ENCODE results near the gene HDAC1. TPM values are rescaled to one million over a fixed set of nuclear protein-coding genes. Genes with fewer than 3 reads are reported as not detected.

The HDAC1 gene
- total and polyA plus RNA-seq, 10 of the 15 experiments (the other 5 are each of a cell fraction or from before 2014, with no cell fraction given) = 147 to 331 (median 168) TPM

GRCh38 chr1:32291708-32292538 lies at the start of gene HDAC1 (continued):
- TF ChIP-seq PRDM15 (CRISPR knock-in tag; IDR thresholded peaks at IDR 0.05) (no peak), SKIL (IDR thresholded peaks at IDR 0.05; ENCODE audit: low read depth, poor library complexity, severe bottlenecking) (peak; percentile 89), MTA3 (IDR thresholded peaks at IDR 0.05; ENCODE audit: borderline replicate concordance, low read length) (no peak), NBN (IDR thresholded peaks at IDR 0.05) (peak; percentile 71), HDGF (IDR thresholded peaks at IDR 0.05) (peak; percentile 49; the same call in 1 of the 2 replicates), EED (IDR thresholded peaks at IDR 0.05; ENCODE audit: low read depth) (0 out of 2 replicates have a peak, but pooled peaks have one; percentile 59), SUPT20H (IDR thresholded peaks at IDR 0.05; ENCODE audit: borderline replicate concordance, control insufficient read depth, low read depth, low read length) (no peak), RBBP5 (conservative IDR thresholded peaks at IDR 0.05) (no peak), SIX5 (IDR thresholded peaks at IDR 0.05; ENCODE audit: low read depth, low read length, severe bottlenecking) (peak; percentile 52), KDM1A (IDR thresholded peaks at IDR 0.05; ENCODE audit: borderline replicate concordance) (no peak), CHD1 (IDR thresholded peaks at IDR 0.05; ENCODE audit: low read depth, low read length) (peak; percentile 98), NR2C1 (IDR thresholded peaks at IDR 0.05) (peak; percentile 33; the same call in 1 of the 2 replicates), CHD4 (IDR thresholded peaks at IDR 0.05) (no peak), IRF4 (IDR thresholded peaks at IDR 0.05; ENCODE audit: low read depth, low read length) (no peak), SMC3 (IDR thresholded peaks at IDR 0.05; ENCODE audit: borderline replicate concordance, low read length) (no peak)

Data from GM12878 (cell line).